Adrenal gland (tissue), 12 donors: ENCODE data around the gene LCT. TPM values are rescaled to one million over a fixed set of nuclear protein-coding genes. Genes with fewer than 3 reads are reported as not detected.
A peak's percentile ranks its signal among the peaks of the same experiment; 100 is the strongest.

Experiments used
- DNase-seq, 7 donors: peaks; one replicate each; pipeline ENCODE4 v3.0.0-alpha.2; 2019 to 2020
- H3K27ac ChIP-seq, 5 donors: fragments of 200-600 bp; sonication (generic) in 4 of 5; 1 replicate in 3 of 5; 2 replicates in 2 of 5; pipeline versions ENCODE4 v1.5.1 to v1.8.0; 2016 to 2020; ENCODE audit warnings: mild to moderate bottlenecking in 1 of 5
- H3K27me3 ChIP-seq: fragments of 200-600 bp; 2 replicates; pipeline ENCODE4 v1.8.0; 2021
- H3K36me3 ChIP-seq, 2 donors: fragments of 200-600 bp; replicated peaks in 1 of 2; 1 replicate in 1 of 2; 2 replicates in 1 of 2; pipeline versions ENCODE4 v1.5.1 to v1.8.0; 2018 to 2022
- H3K4me1 ChIP-seq, 2 donors: fragments of 200-600 bp; replicated peaks in 1 of 2; 1 replicate in 1 of 2; 2 replicates in 1 of 2; pipeline versions ENCODE4 v1.5.1 to v1.8.0; 2018 to 2021
- H3K4me3 ChIP-seq, 4 donors: fragments of 200-600 bp; sonication (generic) in 3 of 4; one replicate each; pipeline ENCODE4 v1.5.1; 2016 to 2018
- H3K9me3 ChIP-seq, 3 donors: fragments of 200-600 bp; sonication (generic) in 1 of 3; replicated peaks in 1 of 3; 1 replicate in 2 of 3; 2 replicates in 1 of 3; pipeline versions ENCODE4 v1.5.1 to v1.8.0; 2016 to 2021
- POLR2A ChIP-seq, 2 donors: fragments of 450-650 bp; IDR thresholded peaks; one replicate each; pipeline ENCODE4 v1.6.1; 2017; ENCODE audit warnings: antibody characterized with exemption in 2 of 2, mild to moderate bottlenecking in 2 of 2, moderate library complexity in 1 of 2
- WGBS, 4 donors: extraction: QIAGEN DNeasy Blood & Tissue Kit in 2 of 4; methylation state at CpG; one replicate each; pipeline versions ENCODE4 v1.1.5 to v1.1.7; 2013 to 2017; 5-methylcytosine and 5-hydroxymethylcytosine counted together
- intact Hi-C, 2 donors: fragments of 100-400 bp; cut with DNase I; formaldehyde crosslinking; loops; one replicate each; pipeline versions ENCODE4 v1.14.1 to v1.15.0; 2022 to 2023
- polyA plus RNA-seq, 3 donors: library from polyadenylated mRNA; stranded (reverse); fragments of 200-250 nt in 2 of 3; fragments of 350-450 nt in 1 of 3; fragmentation: Illumina TruSeq in 1 of 3; extraction: RNeasy Lipid Tissue Mini Kit (QIAGEN cat#74804) in 1 of 3; gene quantifications; one replicate each; pipeline ENCODE4 v1.2.3, GENCODE V29; 2013 to 2014
- total RNA-seq, 9 donors: library from RNA; depleted of rRNA in 4 of 9; stranded (reverse); fragments of >200 nt in 4 of 9; fragments of 120-200 nt in 1 of 9; fragmentation: NEBNext Ultra II Directional in 1 of 9; extraction: Animal tissue kit (Norgen Biotek cat#: 25700) in 1 of 9; gene quantifications; one replicate each; pipeline versions ENCODE4 v1.1.0 to v1.2.4, GENCODE V29; 2013 to 2023
- TF ChIP-seq, protein P1 (sequence below), 6 experiments: fragments of 450-650 bp in 4 of 6; fragments of 200-600 bp in 2 of 6; sonication (generic) in 1 of 6; IDR thresholded peaks; 1 replicate in 5 of 6; 2 replicates in 1 of 6; pipeline versions ENCODE4 v1.5.1 to v1.8.0; 2016 to 2021; ENCODE audit warnings: antibody characterized with exemption in 6 of 6, mild to moderate bottlenecking in 2 of 6, moderate library complexity in 1 of 6
- donor health status: healthy with polysubstance abuse.
- donor health status: Bipolar disorder and iron deficiency.
- donor health status: DM: yes; HTN: yes; CAD: no.
- donor health status: DM: no; HTN: no; CAD: no.
- donor health status: DM: no; HTN: no; CAD: no.
- donor health status: DM: yes; HTN: yes; CAD: no.

Gene LCT
- total and polyA plus RNA-seq, 12 donors, result 0.17 to 0.69 TPM; not detected in 10

DNA sequence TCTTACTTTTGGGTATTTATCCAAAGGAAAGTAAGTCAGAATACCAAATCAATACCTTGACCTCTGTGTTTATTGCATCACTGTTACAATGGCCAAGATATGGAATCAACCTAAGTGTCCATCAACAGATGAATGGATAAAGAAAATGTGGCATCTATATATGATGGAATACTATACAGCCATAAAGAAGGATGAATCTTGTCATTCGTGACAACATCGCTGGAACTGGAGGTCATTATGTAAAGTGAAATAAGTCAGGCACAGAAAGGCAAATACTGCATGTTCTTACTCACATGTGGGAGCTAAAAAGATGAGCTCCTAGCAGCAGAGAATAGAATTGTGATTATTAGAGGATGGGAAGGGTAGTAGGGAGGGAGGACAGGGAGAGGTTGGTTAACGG is 34.6 kb downstream of the LCT start:
- no peak overlapping the region for H3K27ac ChIP-seq
- WGBS, 4 donors, result 63 to 66% (median 65%) methylated on average over 3 of the region's 3 CpGs
- H3K4me3 ChIP-seq, result no peak overlapping the region
- no peaks in the 10 kb centered on the region for H3K36me3 ChIP-seq
- H3K9me3 ChIP-seq, result no peaks in the 10 kb centered on the region
- H3K4me1 ChIP-seq, result no peaks in the 10 kb centered on the region
- no peaks in the 10 kb centered on the region for H3K27me3 ChIP-seq
- no peak for TF ChIP-seq POLR2A (IDR thresholded peaks at IDR 0.05)
- TF ChIP-seq, protein P1, sequence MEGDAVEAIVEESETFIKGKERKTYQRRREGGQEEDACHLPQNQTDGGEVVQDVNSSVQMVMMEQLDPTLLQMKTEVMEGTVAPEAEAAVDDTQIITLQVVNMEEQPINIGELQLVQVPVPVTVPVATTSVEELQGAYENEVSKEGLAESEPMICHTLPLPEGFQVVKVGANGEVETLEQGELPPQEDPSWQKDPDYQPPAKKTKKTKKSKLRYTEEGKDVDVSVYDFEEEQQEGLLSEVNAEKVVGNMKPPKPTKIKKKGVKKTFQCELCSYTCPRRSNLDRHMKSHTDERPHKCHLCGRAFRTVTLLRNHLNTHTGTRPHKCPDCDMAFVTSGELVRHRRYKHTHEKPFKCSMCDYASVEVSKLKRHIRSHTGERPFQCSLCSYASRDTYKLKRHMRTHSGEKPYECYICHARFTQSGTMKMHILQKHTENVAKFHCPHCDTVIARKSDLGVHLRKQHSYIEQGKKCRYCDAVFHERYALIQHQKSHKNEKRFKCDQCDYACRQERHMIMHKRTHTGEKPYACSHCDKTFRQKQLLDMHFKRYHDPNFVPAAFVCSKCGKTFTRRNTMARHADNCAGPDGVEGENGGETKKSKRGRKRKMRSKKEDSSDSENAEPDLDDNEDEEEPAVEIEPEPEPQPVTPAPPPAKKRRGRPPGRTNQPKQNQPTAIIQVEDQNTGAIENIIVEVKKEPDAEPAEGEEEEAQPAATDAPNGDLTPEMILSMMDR (IDR thresholded peaks at IDR 0.05), result no peak
- no peak for DNase-seq
- intact Hi-C loops, result no loop called here

DNA sequence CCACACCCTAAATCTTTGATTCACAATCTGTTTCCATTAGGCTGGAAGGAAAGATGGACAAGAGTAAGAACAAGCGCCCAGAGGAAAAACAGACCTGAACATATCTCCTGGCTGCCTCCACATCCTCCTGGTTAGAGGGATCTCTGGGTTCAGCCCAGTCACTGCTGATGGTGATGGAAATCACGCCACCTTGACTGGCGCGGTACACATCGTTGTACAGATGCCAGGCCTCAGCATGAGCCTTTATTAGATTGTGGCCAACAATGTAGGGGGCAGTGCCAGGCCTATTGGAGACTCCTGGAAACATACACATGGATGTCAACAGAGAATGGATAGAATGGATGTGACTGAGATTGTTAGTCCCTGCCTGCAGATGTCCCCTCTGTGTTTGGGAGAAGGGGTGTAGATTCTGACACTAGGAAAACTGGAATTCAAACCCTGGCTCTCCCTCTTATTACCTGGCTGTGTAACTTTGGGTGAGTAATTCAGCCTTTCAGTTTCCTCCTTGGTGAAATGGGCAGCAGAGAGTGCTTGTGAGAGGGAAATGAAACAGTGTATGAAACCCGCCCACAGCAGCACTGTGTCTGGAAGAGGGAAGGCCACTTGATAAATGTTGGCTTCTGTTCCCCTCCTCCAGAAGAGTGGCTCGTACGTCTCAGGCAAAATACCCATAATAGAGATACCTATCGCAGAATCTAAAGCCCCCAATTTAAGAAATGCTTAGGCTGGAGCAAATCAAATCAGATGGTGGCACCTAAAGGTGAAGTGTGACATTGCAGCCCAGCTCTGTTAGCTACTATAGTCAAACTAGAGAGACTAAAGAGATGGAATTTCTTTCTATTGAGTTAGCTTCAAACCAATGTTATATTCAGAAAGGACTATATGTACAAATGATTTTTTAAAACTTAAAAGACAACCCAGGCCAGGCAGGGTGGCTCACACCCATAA is 36.2 kb downstream of the LCT start:
- Histone ChIP-seq H3K27me3 (no peaks in the 10 kb centered on the region), H3K36me3 (no peaks in the 10 kb centered on the region), H3K27ac (no peak overlapping the region), H3K9me3 (no peaks in the 10 kb centered on the region), H3K4me3 (no peak overlapping the region), H3K4me1 (no peaks in the 10 kb centered on the region)
- WGBS, 4 donors, result 76 to 86% (median 81%) methylated on average over 9 of the region's 9 CpGs
- intact Hi-C loops, result no loop called here
- no peak for DNase-seq
- TF ChIP-seq, protein P1 (IDR thresholded peaks at IDR 0.05), result no peak
- no peak for TF ChIP-seq POLR2A (IDR thresholded peaks at IDR 0.05)

DNA sequence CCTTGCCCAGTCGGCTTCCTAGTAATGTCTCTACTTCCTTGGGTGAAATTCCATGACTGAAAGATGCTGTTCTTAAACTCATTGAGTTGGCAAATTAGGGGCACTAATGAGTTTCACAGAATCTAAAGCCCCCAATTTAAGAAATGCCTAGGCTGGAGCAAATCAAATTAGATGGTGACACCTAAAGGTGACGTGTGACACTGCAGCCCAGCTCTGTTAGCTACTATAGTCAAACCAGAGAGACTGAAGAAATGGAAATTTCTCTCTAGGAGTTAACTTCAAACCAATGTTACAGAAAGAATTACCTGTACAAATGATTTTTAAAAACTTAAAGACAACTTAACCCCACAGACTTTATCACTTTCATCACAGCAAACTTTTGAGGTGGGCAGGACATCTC is 37.2 kb downstream of the LCT start:
- WGBS, 4 donors, result 29 to 70% (median 31%) methylated on average over 2 of the region's 2 CpGs
- Histone ChIP-seq H3K27me3 (no peaks in the 10 kb centered on the region), H3K4me3 (no peak overlapping the region), H3K27ac (no peak overlapping the region), H3K9me3 (no peaks in the 10 kb centered on the region), H3K36me3 (no peaks in the 10 kb centered on the region), H3K4me1 (no peaks in the 10 kb centered on the region)
- intact Hi-C loops, result loop anchor here in 1 of 2 donors (5.0 kb wide), 1 partner anchor 807 kb away; no protein-coding TSS in a partner anchor
- no peak for DNase-seq
- TF ChIP-seq POLR2A (IDR thresholded peaks at IDR 0.05), result no peak
- TF ChIP-seq, protein P1 (IDR thresholded peaks at IDR 0.05), result no peak

DNA sequence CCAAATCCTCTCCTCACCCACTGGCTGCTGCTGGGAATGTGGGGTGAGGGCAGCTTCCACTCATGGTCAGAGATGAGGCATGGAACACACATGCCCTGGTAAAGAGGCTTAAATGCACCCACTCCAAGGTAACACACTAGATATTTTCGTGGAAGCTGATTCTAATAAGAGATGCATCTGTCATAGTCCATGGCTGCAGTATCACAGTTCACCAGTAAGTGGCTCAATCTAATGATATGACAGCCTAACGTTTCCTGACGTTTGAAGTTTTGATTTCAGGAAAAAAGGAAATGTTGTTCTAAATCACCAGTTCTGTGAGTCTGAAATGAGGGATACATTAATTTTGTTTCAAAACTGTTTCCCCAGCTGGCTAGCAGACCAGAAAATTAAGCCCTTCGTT is 38.2 kb downstream of the LCT start:
- no peaks in the 10 kb centered on the region for H3K4me1 ChIP-seq
- 35 to 47% (median 41%) methylated on average over 4 of the region's 4 CpGs for WGBS, 4 donors
- no peak overlapping the region for H3K4me3 ChIP-seq
- no peak for DNase-seq
- H3K27me3 ChIP-seq, result no peaks in the 10 kb centered on the region
- intact Hi-C loops, result loop anchor here in 1 of 2 donors (5.0 kb wide), 1 partner anchor 806 kb away; no protein-coding TSS in a partner anchor
- TF ChIP-seq POLR2A (IDR thresholded peaks at IDR 0.05), result no peak
- TF ChIP-seq, protein P1 (IDR thresholded peaks at IDR 0.05), result peak in 2 of 6 experiments; percentile 15 to 24
- no peaks in the 10 kb centered on the region for H3K36me3 ChIP-seq
- H3K27ac ChIP-seq, result no peak overlapping the region
- H3K9me3 ChIP-seq, result no peaks in the 10 kb centered on the region
